KMS-11 (cell line): ENCODE measurements around the gene SLC12A8.

Source experiments
- H2AFZ ChIP-seq: fragments of 200-600 bp; sonication (generic); 2 replicates; pipeline ENCODE4 v1.6.1; 2016; ENCODE audit warnings: antibody characterized with exemption, mixed run types, low read depth
- H3K27ac ChIP-seq: fragments of 200-600 bp; sonication (generic); 2 replicates; pipeline ENCODE4 v1.6.1; 2016; ENCODE audit warnings: mild to moderate bottlenecking, mixed run types
- H3K27me3 ChIP-seq: fragments of 200-600 bp; sonication (generic); 2 replicates; pipeline ENCODE4 v1.6.1; 2017; ENCODE audit warnings: mild to moderate bottlenecking, low read depth, mixed run types, moderate library complexity; ENCODE audit not compliant: insufficient read depth
- H3K36me3 ChIP-seq: fragments of 200-600 bp; sonication (generic); 2 replicates; pipeline ENCODE4 v1.6.1; 2017; ENCODE audit warnings: mild to moderate bottlenecking, mixed run types; ENCODE audit not compliant: insufficient read depth
- H3K4me1 ChIP-seq: fragments of 200-600 bp; sonication (generic); 2 replicates; pipeline ENCODE4 v1.6.1; 2016; ENCODE audit warnings: mild to moderate bottlenecking, low read depth, mixed run types; ENCODE audit not compliant: poor library complexity, severe bottlenecking
- H3K4me2 ChIP-seq: fragments of 200-600 bp; sonication (generic); 2 replicates; pipeline ENCODE4 v1.7.0; 2016; ENCODE audit warnings: mild to moderate bottlenecking, mixed run types
- H3K4me3 ChIP-seq: fragments of 200-600 bp; sonication (generic); IDR thresholded peaks from 2 replicates; pipeline ENCODE4 v1.6.1; 2017; ENCODE audit warnings: low read depth, low read length, mixed read lengths; ENCODE audit not compliant: insufficient read depth
- H3K79me2 ChIP-seq: fragments of 200-600 bp; sonication (generic); 2 replicates; pipeline ENCODE4 v1.6.1; 2016; ENCODE audit warnings: low read depth, mixed run types; ENCODE audit not compliant: insufficient read depth
- H3K9ac ChIP-seq: fragments of 200-600 bp; sonication (generic); 2 replicates; pipeline ENCODE4 v1.6.1; 2016; ENCODE audit warnings: mild to moderate bottlenecking, mixed run types
- H4K20me1 ChIP-seq: fragments of 200-600 bp; sonication (generic); 2 replicates; pipeline ENCODE4 v1.6.1; 2016; ENCODE audit warnings: mild to moderate bottlenecking, mixed run types; ENCODE audit not compliant: insufficient read depth
- CTCF ChIP-seq: fragments of 200-600 bp; sonication (generic); conservative IDR thresholded peaks from 2 replicates; pipeline ENCODE4 v1.6.1; 2017; ENCODE audit warnings: low read depth, mild to moderate bottlenecking, antibody characterized with exemption, low read length, moderate library complexity, mixed read lengths

Gene SLC12A8

GRCh38 chr3:125055913-125056745, 156.4 kb downstream of the SLC12A8 start, which contains the start of gene HEG1:
HEG1 (minus strand) TSS chr3:125055997; CDS start chr3:125055890, 107 bp downstream.
- H2AFZ ChIP-seq = peak within 1 kb of the TSS; percentile 85
- H3K4me2 ChIP-seq = peak within 1 kb of the TSS; percentile 84
- no peaks in the 10 kb centered on the region for H3K36me3 ChIP-seq
- peaks cover 5% of the 10 kb centered on the region for H3K27me3 ChIP-seq
- peaks cover 26% of the 10 kb centered on the region for H3K4me1 ChIP-seq
- H4K20me1 ChIP-seq = no peaks in the 10 kb centered on the region
- peak within 1 kb of the TSS; percentile 44 for H3K4me3 ChIP-seq
- H3K27ac ChIP-seq = no peak within 1 kb of the TSS
- H3K79me2 ChIP-seq = no peaks in the 10 kb centered on the region
- H3K9ac ChIP-seq = peak within 1 kb of the TSS; percentile 35; the same call in 1 of the 2 replicates
- no peak for TF ChIP-seq CTCF

- peak overlapping the region; percentile 17; the same call in 1 of the 2 replicates for H3K9ac ChIP-seq
- peaks cover 5% of the 10 kb centered on the region for H3K27me3 ChIP-seq
- TF ChIP-seq CTCF = no peak
- H2AFZ ChIP-seq = peak overlapping the region; percentile 39
- H3K79me2 ChIP-seq = no peaks in the 10 kb centered on the region
- H3K36me3 ChIP-seq = no peaks in the 10 kb centered on the region
- H4K20me1 ChIP-seq = no peaks in the 10 kb centered on the region
- peaks cover 29% of the 10 kb centered on the region for H3K4me1 ChIP-seq
- no peak overlapping the region for H3K27ac ChIP-seq
- H3K4me3 ChIP-seq = peak overlapping the region; percentile 44
- H3K4me2 ChIP-seq = peak overlapping the region; percentile 84
Measured at GRCh38 chr3:125055331-125055912, 157.1 kb downstream of the SLC12A8 start.

GRCh38 chr3:125054449-125055329, 157.9 kb downstream of the SLC12A8 start:
- Histone ChIP-seq H3K79me2 (no peaks in the 10 kb centered on the region), H3K4me2 (peak overlapping the region; percentile 84), H3K4me3 (peak overlapping the region; percentile 44), H3K36me3 (no peaks in the 10 kb centered on the region), H3K27ac (no peak overlapping the region), H3K9ac (peak overlapping the region; percentile 17; the same call in 1 of the 2 replicates), H3K4me1 (peaks cover 29% of the 10 kb centered on the region), H2AFZ (peak overlapping the region; percentile 39), H4K20me1 (no peaks in the 10 kb centered on the region), H3K27me3 (peaks cover 5% of the 10 kb centered on the region)
- no peak for TF ChIP-seq CTCF

- no peak overlapping the region for H3K9ac ChIP-seq
Measured at GRCh38 chr3:125054062-125054448, 158.5 kb downstream of the SLC12A8 start.

More at GRCh38 chr3:125054062-125054448, 158.5 kb downstream of the SLC12A8 start:
- Histone ChIP-seq H3K79me2 (no peaks in the 10 kb centered on the region), H3K4me1 (peaks cover 29% of the 10 kb centered on the region), H3K36me3 (no peaks in the 10 kb centered on the region), H3K4me3 (peak overlapping the region; percentile 44), H4K20me1 (no peaks in the 10 kb centered on the region), H2AFZ (0 out of 2 replicates have a peak overlapping the region, but pooled peaks have one; percentile 39), H3K27ac (no peak overlapping the region), H3K27me3 (peaks cover 5% of the 10 kb centered on the region), H3K4me2 (peak overlapping the region; percentile 84)
- TF ChIP-seq CTCF = no peak
